HepG2 (cell line): ENCODE measurements around the gene ADGRG6. TPM values are rescaled to one million over a fixed set of nuclear protein-coding genes. Genes with fewer than 3 reads are reported as not detected.

ENCODE experiments used
- BCL6 ChIP-seq: IDR thresholded peaks from 2 replicates; pipeline ENCODE4 v1.6.1; 2016; ENCODE audit warnings: missing genetic modification reagents, missing compliant biosample characterization
- ELF1 ChIP-seq: sonication (generic); formaldehyde crosslinking; IDR thresholded peaks from 2 replicates; pipeline ENCODE4 v1.4.0; 2020; ENCODE audit warnings: missing genetic modification reagents
- KLF11 ChIP-seq: IDR thresholded peaks from 2 replicates; pipeline ENCODE4 v1.6.1; 2016; ENCODE audit warnings: missing compliant biosample characterization
- MXD4 ChIP-seq: IDR thresholded peaks from 2 replicates; pipeline ENCODE4 v1.6.1; 2016; ENCODE audit warnings: mild to moderate bottlenecking, missing biosample characterization, missing genetic modification reagents
- NCOA1 ChIP-seq: sonication (generic); formaldehyde crosslinking; IDR thresholded peaks from 2 replicates; pipeline ENCODE4 v1.9.0; 2021; ENCODE audit warnings: missing genetic modification reagents
- NFE2 ChIP-seq: sonication (generic); formaldehyde crosslinking; IDR thresholded peaks from 2 replicates; pipeline ENCODE4 v1.4.0; 2020; ENCODE audit warnings: missing genetic modification reagents
- NR2F2 ChIP-seq: IDR thresholded peaks from 2 replicates; pipeline ENCODE4 v1.6.1; 2012; ENCODE audit warnings: low read depth, inconsistent platforms, borderline replicate concordance
- SP140L ChIP-seq: sonication (generic); formaldehyde crosslinking; IDR thresholded peaks from 2 replicates; pipeline ENCODE4 v1.4.0; 2020; ENCODE audit warnings: missing genetic modification reagents, borderline replicate concordance
- STAT5B ChIP-seq: sonication (generic); formaldehyde crosslinking; IDR thresholded peaks from 2 replicates; pipeline ENCODE4 v1.4.0; 2020; ENCODE audit warnings: missing genetic modification reagents
- ZFP41 ChIP-seq: sonication (generic); formaldehyde crosslinking; IDR thresholded peaks from 2 replicates; pipeline ENCODE4 v1.4.0; 2020; ENCODE audit warnings: mild to moderate bottlenecking, missing genetic modification reagents, borderline replicate concordance
- ZMYM4 ChIP-seq: sonication (generic); formaldehyde crosslinking; IDR thresholded peaks from 2 replicates; pipeline ENCODE4 v1.8.1; 2023; ENCODE audit warnings: mild to moderate bottlenecking, missing genetic modification reagents
- ZNF383 ChIP-seq: sonication (generic); formaldehyde crosslinking; IDR thresholded peaks from 2 replicates; pipeline ENCODE4 v1.4.0; 2020; ENCODE audit warnings: missing genetic modification reagents, mild to moderate bottlenecking, borderline replicate concordance
- ZNF598 ChIP-seq: sonication (generic); formaldehyde crosslinking; IDR thresholded peaks from 2 replicates; pipeline ENCODE4 v1.5.1; 2020; ENCODE audit warnings: mild to moderate bottlenecking, missing genetic modification reagents, borderline replicate concordance
- ZNF619 ChIP-seq: sonication (generic); formaldehyde crosslinking; IDR thresholded peaks from 2 replicates; pipeline ENCODE4 v1.4.0; 2020; ENCODE audit warnings: mild to moderate bottlenecking, missing genetic modification reagents
- ZNF737 ChIP-seq: sonication (generic); formaldehyde crosslinking; IDR thresholded peaks from 2 replicates; pipeline ENCODE4 v1.5.0; 2020; ENCODE audit warnings: missing genetic modification reagents, mild to moderate bottlenecking, borderline replicate concordance
- polyA plus RNA-seq, 8 experiments: library from polyadenylated mRNA; depleted of rRNA in 3 of 8; stranded (reverse) in 7 of 8; unstranded in 1 of 8; fragments of >200 nt; fragmentation: Illumina TruSeq in 4 of 8; extraction: Trizol in 4 of 8; gene quantifications; 2 replicates each; pipeline versions ENCODE4 v1.2.1 to v1.2.3, GENCODE V29; 2011 to 2016; ENCODE audit warnings: low read depth in 4 of 8, missing spikeins in 1 of 8, mixed read lengths in 1 of 8; ENCODE audit not compliant: insufficient read depth in 1 of 8
- total RNA-seq, 5 experiments: library from RNA; depleted of rRNA; stranded (reverse); fragments of >200 nt; fragmentation: Illumina TruSeq; extraction: Trizol; gene quantifications; 2 replicates each; pipeline ENCODE4 v1.2.3, GENCODE V29; 2016; ENCODE audit warnings: low read depth in 1 of 5
- TF ChIP-seq, protein P1 (sequence below): IDR thresholded peaks from 2 replicates; pipeline ENCODE4 v1.6.1; 2016; ENCODE audit warnings: missing genetic modification reagents, missing compliant biosample characterization
- TF ChIP-seq, protein P2 (sequence below), 2 experiments: sonication (generic) in 1 of 2; formaldehyde crosslinking in 1 of 2; IDR thresholded peaks; 2 replicates each; pipeline versions ENCODE4 v1.4.0 to v1.6.1; 2018 to 2020; ENCODE audit warnings: missing genetic modification reagents in 2 of 2, borderline replicate concordance in 1 of 2, low read depth in 1 of 2, mild to moderate bottlenecking in 1 of 2, missing biosample characterization in 1 of 2
- TF ChIP-seq, protein P3 (sequence below): sonication (generic); formaldehyde crosslinking; IDR thresholded peaks from 2 replicates; pipeline ENCODE4 v1.8.1; 2023; ENCODE audit warnings: mild to moderate bottlenecking, inconsistent platforms, moderate library complexity, missing genetic modification reagents, borderline replicate concordance
- TF ChIP-seq, protein P4 (sequence below): IDR thresholded peaks from 2 replicates; pipeline ENCODE4 v1.6.1; 2016; ENCODE audit warnings: mild to moderate bottlenecking
- TF ChIP-seq, protein P5 (sequence below): IDR thresholded peaks from 2 replicates; pipeline ENCODE4 v1.6.1; 2016; ENCODE audit warnings: low read depth
- TF ChIP-seq, protein P6 (sequence below): sonication (generic); formaldehyde crosslinking; IDR thresholded peaks from 2 replicates; pipeline ENCODE4 v1.5.0; 2020; ENCODE audit warnings: missing genetic modification reagents

ADGRG6 gene
- total and polyA plus RNA-seq, 2 of the 13 experiments (the other 11 are each of a cell fraction or from before 2014, with no cell fraction given), result 129 to 249 TPM

DNA sequence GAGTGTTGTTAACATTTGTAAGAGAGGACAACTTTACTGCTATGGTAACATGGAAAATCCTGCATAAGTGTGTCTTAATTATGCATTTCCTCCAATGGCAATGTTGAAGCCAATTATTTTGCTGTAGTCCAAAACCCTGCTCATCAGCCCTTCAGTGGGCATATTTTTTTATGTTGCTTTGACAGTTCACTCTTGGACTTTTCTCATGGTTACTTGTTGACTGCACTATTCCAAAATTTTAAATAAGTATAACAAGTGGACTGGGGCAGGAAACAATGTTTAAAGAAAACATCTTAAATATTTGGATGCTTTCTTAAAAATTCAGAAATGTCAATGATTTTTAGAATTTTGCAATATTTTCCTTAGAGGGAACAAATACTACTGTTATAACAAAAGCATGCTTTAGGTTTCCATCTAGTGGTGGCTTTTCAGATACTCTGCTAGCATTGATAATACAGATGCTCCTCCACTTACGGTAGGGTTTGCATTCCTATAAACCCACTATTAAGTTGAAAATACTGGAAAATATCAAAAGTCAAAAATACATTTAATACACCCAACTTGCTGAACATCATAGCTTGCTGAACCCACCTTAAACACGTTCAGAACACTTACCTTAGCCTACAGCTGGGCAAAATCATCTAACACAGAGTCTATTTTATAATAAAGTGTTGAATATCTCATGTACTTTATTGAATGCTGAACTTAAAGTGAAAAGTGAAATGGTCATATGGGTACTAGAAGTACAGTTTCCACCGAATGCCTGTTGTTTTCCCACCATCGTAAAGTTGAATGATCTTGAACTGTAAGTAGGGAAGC, 86.4 kb downstream of the ADGRG6 start (continued):
- TF ChIP-seq KLF11 (CRISPR knock-in tag), result 0 out of 2 replicates have a peak, but pooled peaks have one; percentile 43
- TF ChIP-seq ZNF383, result no peak
- no peak for TF ChIP-seq NR2F2
- no peak for TF ChIP-seq STAT5B (CRISPR knock-in tag)
- TF ChIP-seq, protein P1, sequence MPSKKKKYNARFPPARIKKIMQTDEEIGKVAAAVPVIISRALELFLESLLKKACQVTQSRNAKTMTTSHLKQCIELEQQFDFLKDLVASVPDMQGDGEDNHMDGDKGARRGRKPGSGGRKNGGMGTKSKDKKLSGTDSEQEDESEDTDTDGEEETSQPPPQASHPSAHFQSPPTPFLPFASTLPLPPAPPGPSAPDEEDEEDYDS (CRISPR knock-in tag), result peak; percentile 35; the same call in 1 of the 2 replicates
- TF ChIP-seq, protein P2, sequence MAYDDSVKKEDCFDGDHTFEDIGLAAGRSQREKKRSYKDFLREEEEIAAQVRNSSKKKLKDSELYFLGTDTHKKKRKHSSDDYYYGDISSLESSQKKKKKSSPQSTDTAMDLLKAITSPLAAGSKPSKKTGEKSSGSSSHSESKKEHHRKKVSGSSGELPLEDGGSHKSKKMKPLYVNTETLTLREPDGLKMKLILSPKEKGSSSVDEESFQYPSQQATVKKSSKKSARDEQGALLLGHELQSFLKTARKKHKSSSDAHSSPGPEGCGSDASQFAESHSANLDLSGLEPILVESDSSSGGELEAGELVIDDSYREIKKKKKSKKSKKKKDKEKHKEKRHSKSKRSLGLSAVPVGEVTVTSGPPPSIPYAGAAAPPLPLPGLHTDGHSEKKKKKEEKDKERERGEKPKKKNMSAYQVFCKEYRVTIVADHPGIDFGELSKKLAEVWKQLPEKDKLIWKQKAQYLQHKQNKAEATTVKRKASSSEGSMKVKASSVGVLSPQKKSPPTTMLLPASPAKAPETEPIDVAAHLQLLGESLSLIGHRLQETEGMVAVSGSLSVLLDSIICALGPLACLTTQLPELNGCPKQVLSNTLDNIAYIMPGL (CRISPR knock-in tag; IDR thresholded peaks at IDR 0.05; ENCODE audit: borderline replicate concordance in 1 of 2, low read depth in 1 of 2), result peak in 1 of 2 experiments; percentile 61; a peak in 1 of 4 replicates
- TF ChIP-seq, protein P3, sequence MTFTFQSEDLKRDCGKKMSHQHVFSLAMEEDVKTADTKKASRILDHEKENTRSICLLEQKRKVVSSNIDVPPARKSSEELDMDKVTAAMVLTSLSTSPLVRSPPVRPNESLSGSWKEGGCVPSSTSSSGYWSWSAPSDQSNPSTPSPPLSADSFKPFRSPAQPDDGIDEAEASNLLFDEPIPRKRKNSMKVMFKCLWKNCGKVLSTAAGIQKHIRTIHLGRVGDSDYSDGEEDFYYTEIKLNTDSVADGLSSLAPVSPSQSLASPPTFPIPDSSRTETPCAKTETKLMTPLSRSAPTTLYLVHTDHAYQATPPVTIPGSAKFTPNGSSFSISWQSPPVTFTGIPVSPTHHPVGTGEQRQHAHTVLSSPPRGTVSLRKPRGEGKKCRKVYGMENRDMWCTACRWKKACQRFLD (CRISPR knock-in tag), result no peak
- 0 out of 2 replicates have a peak, but pooled peaks have one; percentile 41 for TF ChIP-seq SP140L (CRISPR knock-in tag)
- TF ChIP-seq ZNF737 (CRISPR knock-in tag), result no peak
- TF ChIP-seq NCOA1 (CRISPR knock-in tag), result no peak
- TF ChIP-seq MXD4 (CRISPR knock-in tag), result peak; percentile 66; the same call in 1 of the 2 replicates
- peak; percentile 43; the same call in 1 of the 2 replicates for TF ChIP-seq BCL6
- TF ChIP-seq, protein P4, sequence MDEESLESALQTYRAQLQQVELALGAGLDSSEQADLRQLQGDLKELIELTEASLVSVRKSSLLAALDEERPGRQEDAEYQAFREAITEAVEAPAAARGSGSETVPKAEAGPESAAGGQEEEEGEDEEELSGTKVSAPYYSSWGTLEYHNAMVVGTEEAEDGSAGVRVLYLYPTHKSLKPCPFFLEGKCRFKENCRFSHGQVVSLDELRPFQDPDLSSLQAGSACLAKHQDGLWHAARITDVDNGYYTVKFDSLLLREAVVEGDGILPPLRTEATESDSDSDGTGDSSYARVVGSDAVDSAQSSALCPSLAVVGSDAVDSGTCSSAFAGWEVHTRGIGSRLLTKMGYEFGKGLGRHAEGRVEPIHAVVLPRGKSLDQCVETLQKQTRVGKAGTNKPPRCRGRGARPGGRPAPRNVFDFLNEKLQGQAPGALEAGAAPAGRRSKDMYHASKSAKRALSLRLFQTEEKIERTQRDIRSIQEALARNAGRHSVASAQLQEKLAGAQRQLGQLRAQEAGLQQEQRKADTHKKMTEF (CRISPR knock-in tag), result peak; percentile 76
- no peak for TF ChIP-seq ZFP41
- TF ChIP-seq ZNF598 (CRISPR knock-in tag), result no peak
- TF ChIP-seq, protein P5, sequence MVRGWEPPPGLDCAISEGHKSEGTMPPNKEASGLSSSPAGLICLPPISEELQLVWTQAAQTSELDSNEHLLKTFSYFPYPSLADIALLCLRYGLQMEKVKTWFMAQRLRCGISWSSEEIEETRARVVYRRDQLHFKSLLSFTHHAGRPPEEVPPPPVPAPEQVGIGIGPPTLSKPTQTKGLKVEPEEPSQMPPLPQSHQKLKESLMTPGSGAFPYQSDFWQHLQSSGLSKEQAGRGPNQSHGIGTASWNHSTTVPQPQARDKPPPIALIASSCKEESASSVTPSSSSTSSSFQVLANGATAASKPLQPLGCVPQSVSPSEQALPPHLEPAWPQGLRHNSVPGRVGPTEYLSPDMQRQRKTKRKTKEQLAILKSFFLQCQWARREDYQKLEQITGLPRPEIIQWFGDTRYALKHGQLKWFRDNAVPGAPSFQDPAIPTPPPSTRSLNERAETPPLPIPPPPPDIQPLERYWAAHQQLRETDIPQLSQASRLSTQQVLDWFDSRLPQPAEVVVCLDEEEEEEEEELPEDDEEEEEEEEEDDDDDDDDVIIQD (CRISPR knock-in tag), result peak; percentile 40; the same call in 1 of the 2 replicates
- no peak for TF ChIP-seq NFE2 (CRISPR knock-in tag)
- TF ChIP-seq ZNF619 (CRISPR knock-in tag), result no peak
- no peak for TF ChIP-seq ELF1
- no peak for TF ChIP-seq ZMYM4 (CRISPR knock-in tag)
- TF ChIP-seq, protein P6, sequence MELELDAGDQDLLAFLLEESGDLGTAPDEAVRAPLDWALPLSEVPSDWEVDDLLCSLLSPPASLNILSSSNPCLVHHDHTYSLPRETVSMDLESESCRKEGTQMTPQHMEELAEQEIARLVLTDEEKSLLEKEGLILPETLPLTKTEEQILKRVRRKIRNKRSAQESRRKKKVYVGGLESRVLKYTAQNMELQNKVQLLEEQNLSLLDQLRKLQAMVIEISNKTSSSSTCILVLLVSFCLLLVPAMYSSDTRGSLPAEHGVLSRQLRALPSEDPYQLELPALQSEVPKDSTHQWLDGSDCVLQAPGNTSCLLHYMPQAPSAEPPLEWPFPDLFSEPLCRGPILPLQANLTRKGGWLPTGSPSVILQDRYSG (CRISPR knock-in tag), result no peak
